ENCODE data around the gene STK10. TPM values are rescaled to one million over a fixed set of nuclear protein-coding genes. Genes with fewer than 3 reads are reported as not detected.

STK10 gene
- total RNA-seq, 4 donors from 2014 or later, result 3.3 to 24.6 (median 13.4) TPM

DNA sequence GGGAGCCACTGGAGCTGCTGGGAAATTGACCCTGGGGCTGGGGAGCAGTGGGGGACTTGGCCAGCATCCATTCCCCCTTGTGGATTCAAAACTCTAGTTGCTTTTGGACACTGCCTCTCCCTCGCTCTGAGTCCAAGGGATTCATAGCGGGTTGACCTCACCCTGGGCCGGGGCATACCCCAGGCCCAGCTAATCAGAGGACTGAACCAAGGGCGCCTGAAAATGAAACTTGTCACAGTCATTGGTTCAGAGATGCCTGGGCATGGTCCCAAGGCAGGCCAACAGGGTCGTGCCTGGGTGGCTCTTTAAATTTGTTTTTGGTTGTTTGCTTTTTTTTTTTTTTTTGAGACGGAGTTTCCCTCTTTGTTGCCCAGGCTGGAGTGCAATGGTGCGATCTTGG, 22.6 kb downstream of the STK10 start:
- no peak for DNase-seq
- TF ChIP-seq, protein P1, sequence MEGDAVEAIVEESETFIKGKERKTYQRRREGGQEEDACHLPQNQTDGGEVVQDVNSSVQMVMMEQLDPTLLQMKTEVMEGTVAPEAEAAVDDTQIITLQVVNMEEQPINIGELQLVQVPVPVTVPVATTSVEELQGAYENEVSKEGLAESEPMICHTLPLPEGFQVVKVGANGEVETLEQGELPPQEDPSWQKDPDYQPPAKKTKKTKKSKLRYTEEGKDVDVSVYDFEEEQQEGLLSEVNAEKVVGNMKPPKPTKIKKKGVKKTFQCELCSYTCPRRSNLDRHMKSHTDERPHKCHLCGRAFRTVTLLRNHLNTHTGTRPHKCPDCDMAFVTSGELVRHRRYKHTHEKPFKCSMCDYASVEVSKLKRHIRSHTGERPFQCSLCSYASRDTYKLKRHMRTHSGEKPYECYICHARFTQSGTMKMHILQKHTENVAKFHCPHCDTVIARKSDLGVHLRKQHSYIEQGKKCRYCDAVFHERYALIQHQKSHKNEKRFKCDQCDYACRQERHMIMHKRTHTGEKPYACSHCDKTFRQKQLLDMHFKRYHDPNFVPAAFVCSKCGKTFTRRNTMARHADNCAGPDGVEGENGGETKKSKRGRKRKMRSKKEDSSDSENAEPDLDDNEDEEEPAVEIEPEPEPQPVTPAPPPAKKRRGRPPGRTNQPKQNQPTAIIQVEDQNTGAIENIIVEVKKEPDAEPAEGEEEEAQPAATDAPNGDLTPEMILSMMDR (IDR thresholded peaks at IDR 0.05), result no peak
- TF ChIP-seq POLR2A (IDR thresholded peaks at IDR 0.05), result no peak
- no peaks in the 10 kb centered on the region for H3K36me3 ChIP-seq
- H3K4me3 ChIP-seq, result no peak overlapping the region
- no peaks in the 10 kb centered on the region for H3K27me3 ChIP-seq
- H3K4me1 ChIP-seq, result no peaks in the 10 kb centered on the region
- no peak overlapping the region for H3K27ac ChIP-seq
- no peaks in the 10 kb centered on the region for H3K9me3 ChIP-seq
- intact Hi-C loops (cut with DNase I; ENCODE audit: low total_unique reads), result no loop called here

DNA sequence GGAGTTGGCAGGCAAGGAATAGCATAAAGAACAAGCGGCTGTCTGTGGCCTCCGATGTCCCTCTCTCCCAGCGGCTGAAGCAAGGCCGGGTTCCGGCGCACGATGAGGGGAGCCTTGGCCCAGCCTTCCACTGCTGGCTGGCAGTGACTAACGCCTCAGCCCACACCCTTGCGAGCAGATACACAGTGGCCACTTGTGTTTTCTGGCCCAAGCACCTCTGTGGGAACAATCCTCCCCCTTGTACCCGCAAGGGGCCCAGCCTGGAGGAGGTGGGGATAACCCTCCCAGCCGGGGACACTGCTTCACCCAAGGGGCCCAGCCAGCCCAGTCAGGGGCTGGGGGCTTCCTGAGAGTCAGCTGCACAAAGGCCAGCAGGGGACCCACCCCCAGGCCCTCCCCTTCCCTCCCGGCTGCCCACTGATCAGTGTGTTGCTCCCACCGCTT, 23.2 kb downstream of the STK10 start:
- H3K27me3 ChIP-seq, result no peaks in the 10 kb centered on the region
- intact Hi-C loops (cut with DNase I; ENCODE audit: low total_unique reads), result no loop called here
- no peak overlapping the region for H3K4me3 ChIP-seq
- no peak overlapping the region for H3K27ac ChIP-seq
- H3K4me1 ChIP-seq, result no peaks in the 10 kb centered on the region
- no peaks in the 10 kb centered on the region for H3K36me3 ChIP-seq
- TF ChIP-seq, protein P1 (IDR thresholded peaks at IDR 0.05), result no peak
- no peak for TF ChIP-seq POLR2A (IDR thresholded peaks at IDR 0.05)
- DNase-seq, result no peak
- H3K9me3 ChIP-seq, result no peaks in the 10 kb centered on the region

DNA sequence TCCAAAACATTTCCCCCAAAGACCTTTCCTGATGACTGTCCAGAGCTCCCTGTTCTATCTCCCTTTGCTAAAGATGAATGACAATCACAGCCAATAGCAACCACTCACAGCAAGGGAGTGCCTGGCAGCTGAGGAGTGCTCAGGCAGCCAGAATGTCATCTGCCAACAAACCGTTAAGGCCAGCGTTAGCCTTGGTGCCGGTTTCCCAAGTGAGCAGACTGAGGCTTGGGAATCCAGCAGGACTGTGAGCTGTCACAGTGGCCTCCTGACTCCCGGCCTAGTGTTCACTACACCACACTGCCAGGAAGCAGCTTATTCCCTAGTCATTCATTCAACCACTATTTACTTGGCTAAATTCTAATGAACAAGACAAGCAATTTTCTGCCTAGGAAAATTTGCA, 24.7 kb downstream of the STK10 start:
- intact Hi-C loops (cut with DNase I; ENCODE audit: low total_unique reads), result no loop called here
- no peak for TF ChIP-seq POLR2A (IDR thresholded peaks at IDR 0.05)
- TF ChIP-seq, protein P1 (IDR thresholded peaks at IDR 0.05), result no peak
- Histone ChIP-seq H3K27ac (no peak overlapping the region), H3K9me3 (no peaks in the 10 kb centered on the region), H3K27me3 (no peaks in the 10 kb centered on the region), H3K4me3 (no peak overlapping the region), H3K4me1 (no peaks in the 10 kb centered on the region), H3K36me3 (no peaks in the 10 kb centered on the region)
- no peak for DNase-seq

DNA sequence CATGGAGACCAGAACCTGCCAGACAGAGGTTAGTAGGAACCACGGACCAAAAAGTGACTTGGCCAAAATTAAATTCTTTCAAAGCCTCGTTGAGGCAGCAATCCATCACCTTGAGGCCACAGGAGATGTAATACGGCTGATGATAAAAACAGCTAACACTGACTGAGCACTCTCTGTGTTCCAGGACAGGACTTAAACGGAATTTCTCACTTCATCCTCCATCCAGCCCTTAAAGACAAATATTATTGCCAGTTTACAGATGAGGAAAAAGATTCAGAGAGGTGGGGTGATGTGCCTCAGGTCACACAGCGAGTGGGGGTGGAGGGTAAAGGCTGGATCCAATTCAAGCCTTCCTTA, 25.1 kb downstream of the STK10 start:
- H3K27me3 ChIP-seq, result no peaks in the 10 kb centered on the region
- no peaks in the 10 kb centered on the region for H3K36me3 ChIP-seq
- TF ChIP-seq, protein P1 (IDR thresholded peaks at IDR 0.05), result no peak
- TF ChIP-seq POLR2A (IDR thresholded peaks at IDR 0.05), result no peak
- intact Hi-C loops (cut with DNase I; ENCODE audit: low total_unique reads), result no loop called here
- no peak overlapping the region for H3K4me3 ChIP-seq
- no peak overlapping the region for H3K27ac ChIP-seq
- no peak for DNase-seq
- no peaks in the 10 kb centered on the region for H3K9me3 ChIP-seq
- no peaks in the 10 kb centered on the region for H3K4me1 ChIP-seq

DNA sequence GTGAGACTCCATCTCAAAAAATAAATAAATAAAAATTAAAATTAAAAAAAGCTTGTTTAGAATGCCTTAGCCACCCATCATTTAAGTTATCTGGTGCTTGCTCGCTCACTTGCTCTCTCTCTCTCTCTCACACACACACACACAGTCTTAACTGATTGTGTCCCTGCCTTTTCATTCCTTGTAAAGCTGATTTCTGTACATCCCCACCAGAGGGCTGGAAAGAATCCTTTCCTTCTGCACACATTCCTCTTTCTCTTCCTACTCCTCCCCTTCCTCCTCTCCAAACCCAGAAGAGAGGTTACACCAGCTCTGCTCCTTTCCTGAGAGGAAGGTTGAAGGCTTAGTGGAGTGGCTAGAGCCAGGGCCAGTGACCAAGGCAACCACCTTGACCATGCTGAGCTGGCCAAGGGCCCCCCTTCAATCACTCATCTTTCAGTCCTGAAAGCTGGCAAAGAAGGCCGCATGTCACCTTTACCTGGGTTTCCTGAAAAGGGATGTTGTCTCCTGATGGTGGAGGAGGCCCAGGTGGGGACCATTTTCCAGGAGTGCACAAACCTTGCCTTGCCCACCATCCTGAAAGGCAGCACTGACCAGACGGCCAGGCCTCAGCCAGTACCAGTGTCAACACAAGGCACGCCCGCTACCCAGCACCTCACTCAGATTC, 25.6 kb downstream of the STK10 start:
- Histone ChIP-seq H3K9me3 (no peaks in the 10 kb centered on the region), H3K4me1 (no peaks in the 10 kb centered on the region), H3K27ac (no peak overlapping the region), H3K4me3 (no peak overlapping the region), H3K27me3 (no peaks in the 10 kb centered on the region), H3K36me3 (no peaks in the 10 kb centered on the region)
- TF ChIP-seq, protein P1 (IDR thresholded peaks at IDR 0.05), result no peak
- TF ChIP-seq POLR2A (IDR thresholded peaks at IDR 0.05), result no peak
- DNase-seq, result no peak
- intact Hi-C loops (cut with DNase I; ENCODE audit: low total_unique reads), result no loop called here
